OCI-LY3 (cell line): ENCODE measurements around the gene LHFPL3.
A peak's percentile ranks its signal among the peaks of the same experiment; 100 is the strongest.

Experiments
- H2AFZ ChIP-seq: fragments of 200-600, 300-600 bp; shearing (Covaris generic); 2 replicates; pipeline ENCODE4 v1.6.0; 2014; ENCODE audit warnings: antibody characterized with exemption, low read depth, low read length
- H3K27ac ChIP-seq: fragments of 200-600, 300-600 bp; sonication (generic); 2 replicates; pipeline ENCODE4 v1.5.1; 2014; ENCODE audit warnings: mild to moderate bottlenecking, low read length, moderate library complexity, mixed read lengths
- H3K27me3 ChIP-seq: fragments of 200-600, 300-600 bp; sonication (generic); 2 replicates; pipeline ENCODE4 v1.6.1; 2014; ENCODE audit warnings: low read depth, low read length, mixed read lengths
- H3K36me3 ChIP-seq: fragments of 200-600, 300-600 bp; sonication (generic); replicated peaks from 2 replicates; pipeline ENCODE3; 2014; ENCODE audit warnings: low read depth, low read length, mixed read lengths
- H3K4me1 ChIP-seq: fragments of 300-600, 200-600 bp; sonication (generic); 2 replicates; pipeline ENCODE4 v1.6.1; 2014; ENCODE audit warnings: low read length, mixed read lengths
- H3K4me2 ChIP-seq: fragments of 200-600, 300-600 bp; sonication (generic); 2 replicates; pipeline ENCODE4 v1.6.1; 2014; ENCODE audit warnings: low read length, mixed read lengths
- H3K4me3 ChIP-seq: fragments of 300-600, 200-600 bp; sonication (generic); 2 replicates; pipeline ENCODE4 v1.5.1; 2014; ENCODE audit warnings: antibody characterized with exemption, mild to moderate bottlenecking, low read length, moderate library complexity
- H3K79me2 ChIP-seq: fragments of 300-600, 200-600 bp; shearing (Covaris generic); 2 replicates; pipeline ENCODE4 v1.6.1; 2014; ENCODE audit warnings: mild to moderate bottlenecking, low read length, mixed read lengths
- H3K9ac ChIP-seq: fragments of 300-600, 200-600 bp; shearing (Covaris generic); 2 replicates; pipeline ENCODE4 v1.6.0; 2014; ENCODE audit warnings: mild to moderate bottlenecking, low read length, moderate library complexity
- H3K9me3 ChIP-seq: fragments of 200-600, 300-600 bp; shearing (Covaris generic); 2 replicates; pipeline ENCODE4 v1.6.1; 2014; ENCODE audit warnings: low read length, mixed read lengths; ENCODE audit not compliant: insufficient read depth
- H4K20me1 ChIP-seq: fragments of 200-600, 300-600 bp; sonication (generic); 2 replicates; pipeline ENCODE4 v1.6.1; 2016; ENCODE audit warnings: low read length, mixed read lengths; ENCODE audit not compliant: insufficient read depth
- CTCF ChIP-seq: fragments of 200-600, 300-600 bp; sonication (generic); IDR thresholded peaks from 2 replicates; pipeline ENCODE4 v1.5.1; 2014; ENCODE audit warnings: antibody characterized with exemption, low read length, low read depth
- EZH2phosphoT487 ChIP-seq: fragments of 200-600 bp; shearing (Covaris generic); IDR thresholded peaks from 2 replicates; pipeline ENCODE4 v1.6.1; 2018; ENCODE audit warnings: antibody characterized with exemption, mixed run types, low read depth

The LHFPL3 gene

GRCh38 chr7:104931181-104931781 is 602.9 kb downstream of the LHFPL3 start:
- Histone ChIP-seq H3K36me3 (no peaks in the 10 kb centered on the region), H3K27ac (no peak overlapping the region), H3K9me3 (no peaks in the 10 kb centered on the region), H3K4me3 (no peak overlapping the region), H3K4me2 (no peak overlapping the region), H3K27me3 (no peaks in the 10 kb centered on the region), H4K20me1 (no peaks in the 10 kb centered on the region), H3K79me2 (no peaks in the 10 kb centered on the region), H3K4me1 (peaks cover 22% of the 10 kb centered on the region), H2AFZ (no peak overlapping the region), H3K9ac (no peak overlapping the region)
- no peak for TF ChIP-seq EZH2phosphoT487
- TF ChIP-seq CTCF = no peak

DNA sequence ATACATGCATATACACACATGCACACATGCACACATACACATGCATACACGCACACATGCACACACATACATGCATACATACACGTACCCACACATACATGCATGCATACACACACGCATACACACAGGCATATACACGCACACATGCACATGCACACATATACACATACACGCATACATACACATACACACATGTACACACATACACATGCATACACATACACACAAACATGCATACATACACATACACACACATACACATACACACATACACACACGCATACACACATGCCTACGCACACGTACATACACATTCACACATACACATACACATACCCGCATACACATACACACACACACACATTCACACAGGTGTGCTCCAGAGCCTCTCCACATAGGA is 604.6 kb downstream of the LHFPL3 start:
- TF ChIP-seq CTCF = no peak
- TF ChIP-seq EZH2phosphoT487 = no peak
- Histone ChIP-seq H3K4me1 (peaks cover 22% of the 10 kb centered on the region), H3K27ac (0 out of 2 replicates have a peak overlapping the region, but pooled peaks have one; percentile 3), H2AFZ (no peak overlapping the region), H3K79me2 (no peaks in the 10 kb centered on the region), H3K9me3 (no peaks in the 10 kb centered on the region), H4K20me1 (no peaks in the 10 kb centered on the region), H3K27me3 (no peaks in the 10 kb centered on the region), H3K4me3 (peak overlapping the region; percentile 36), H3K9ac (no peak overlapping the region), H3K36me3 (no peaks in the 10 kb centered on the region), H3K4me2 (peak overlapping the region; percentile 72)

DNA sequence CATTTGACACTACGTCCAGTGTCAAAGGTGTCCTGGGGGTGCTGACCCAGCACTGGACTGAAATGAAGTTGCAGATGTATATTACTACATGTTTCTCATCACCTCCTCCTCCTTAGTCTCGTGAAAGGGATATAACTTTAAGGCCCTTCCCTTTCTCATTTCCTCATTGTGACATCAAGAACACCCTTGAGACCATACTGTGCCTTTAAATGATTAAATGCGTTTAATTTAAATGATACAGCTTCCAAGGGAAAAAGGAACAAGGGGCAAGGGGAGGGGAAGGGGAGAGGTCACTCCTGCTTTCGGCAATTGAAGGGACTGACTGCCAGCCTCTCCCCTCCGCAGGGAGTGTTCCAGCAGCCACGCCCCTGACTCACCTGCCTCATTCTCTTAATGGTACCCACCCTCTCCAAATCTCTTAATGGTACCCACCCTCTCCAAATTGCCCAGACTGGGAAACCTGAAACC is 605.2 kb downstream of the LHFPL3 start:
- Histone ChIP-seq H3K4me3 (peak overlapping the region; percentile 36), H2AFZ (no peak overlapping the region), H3K27ac (0 out of 2 replicates have a peak overlapping the region, but pooled peaks have one; percentile 3), H3K4me2 (peak overlapping the region; percentile 72), H3K36me3 (no peaks in the 10 kb centered on the region), H3K27me3 (no peaks in the 10 kb centered on the region), H4K20me1 (no peaks in the 10 kb centered on the region), H3K9me3 (no peaks in the 10 kb centered on the region), H3K4me1 (peaks cover 20% of the 10 kb centered on the region), H3K9ac (no peak overlapping the region), H3K79me2 (no peaks in the 10 kb centered on the region)
- no peak for TF ChIP-seq EZH2phosphoT487
- TF ChIP-seq CTCF = no peak

GRCh38 chr7:104934665-104935064 is 606.3 kb downstream of the LHFPL3 start:
- no peak overlapping the region for H2AFZ ChIP-seq
- no peaks in the 10 kb centered on the region for H3K9me3 ChIP-seq
- no peaks in the 10 kb centered on the region for H4K20me1 ChIP-seq
- no peak overlapping the region for H3K9ac ChIP-seq
- TF ChIP-seq CTCF (no peak), EZH2phosphoT487 (no peak)
- H3K79me2 ChIP-seq = no peaks in the 10 kb centered on the region
- H3K27ac ChIP-seq = no peak overlapping the region
- H3K4me1 ChIP-seq = peaks cover 20% of the 10 kb centered on the region
- no peaks in the 10 kb centered on the region for H3K36me3 ChIP-seq
- H3K4me2 ChIP-seq = no peak overlapping the region
- no peaks in the 10 kb centered on the region for H3K27me3 ChIP-seq
- no peak overlapping the region for H3K4me3 ChIP-seq
